ENCODE measurements around the gene EML5.

GRCh38 chr14:88824314-88825077 is 31.7 kb upstream of the EML5 start, which contains the start of gene TTC8:
- TF ChIP-seq CTCF (CRISPR knock-in tag; IDR thresholded peaks at IDR 0.05) (peak; percentile 12; the same call in 1 of the 2 replicates), ATRX (CRISPR knock-in tag; IDR thresholded peaks at IDR 0.05; ENCODE audit: borderline replicate concordance) (no peak), MEIS2 (CRISPR knock-in tag; IDR thresholded peaks at IDR 0.05) (0 out of 2 replicates have a peak, but pooled peaks have one; percentile 69), CEBPG (CRISPR knock-in tag; IDR thresholded peaks at IDR 0.05) (0 out of 2 replicates have a peak, but pooled peaks have one; percentile 11), SIX4 (CRISPR knock-in tag; IDR thresholded peaks at IDR 0.05) (no peak), EZH2 (conservative IDR thresholded peaks at IDR 0.05; ENCODE audit: low read depth, low read length) (no peak), ZNF761 (CRISPR knock-in tag; conservative IDR thresholded peaks at IDR 0.05) (no peak), XRCC5 (optimal IDR thresholded peaks at IDR 0.05; ENCODE audit: low read length) (peak; percentile 81), ZBTB44 (CRISPR knock-in tag; IDR thresholded peaks at IDR 0.05) (no peak), SIN3A (IDR thresholded peaks at IDR 0.05; ENCODE audit: borderline replicate concordance, low read depth, low read length) (peak; percentile 96), ZBTB26 (CRISPR knock-in tag; IDR thresholded peaks at IDR 0.05; ENCODE audit: borderline replicate concordance) (no peak; the same call in 1 of the 2 replicates)
